ACHN (cell line): ENCODE measurements around the gene SPNS2.
A peak's percentile ranks its signal among the peaks of the same experiment; 100 is the strongest.
"Not testable (repeated sequence)": the region's sequence is repeated elsewhere in the genome, so short reads cannot be mapped to it uniquely, and the experiment has no call there.

Experiments used
- DNase-seq: peaks from one replicate; pipeline ENCODE4 v3.0.0-alpha.2; 2015
- in situ Hi-C: cut with HindIII; loops from 2 replicates; pipeline ENCODE4 v1.10.0; 2017; ENCODE audit warnings: low sequenced_read_pairs, low pct_ligation_motif_present, low pct_unique_long_range_greater_than_20kb

The SPNS2 gene

DNA sequence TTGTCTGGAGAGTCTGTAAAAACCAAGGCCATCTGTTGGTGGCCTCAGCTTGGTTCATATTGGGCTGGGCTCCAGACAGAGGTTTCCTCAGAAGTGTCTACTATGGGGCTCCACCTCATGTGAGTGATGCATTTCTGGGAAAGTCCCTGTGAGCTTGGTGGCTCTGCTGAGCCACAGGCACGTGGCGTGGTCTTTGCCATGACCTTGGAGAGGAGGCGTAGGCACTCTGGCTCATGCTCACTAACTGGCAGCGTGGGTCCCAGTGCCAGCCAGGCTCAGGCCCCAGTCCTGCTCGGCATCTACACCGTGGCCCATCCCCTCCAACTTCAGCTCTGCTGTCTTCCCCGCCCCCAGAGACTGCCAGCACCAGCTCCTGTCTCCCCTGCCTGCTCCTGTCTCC is 75.0 kb downstream of the SPNS2 start:
- in situ Hi-C loops = no loop called here
- DNase-seq = no peak

DNA sequence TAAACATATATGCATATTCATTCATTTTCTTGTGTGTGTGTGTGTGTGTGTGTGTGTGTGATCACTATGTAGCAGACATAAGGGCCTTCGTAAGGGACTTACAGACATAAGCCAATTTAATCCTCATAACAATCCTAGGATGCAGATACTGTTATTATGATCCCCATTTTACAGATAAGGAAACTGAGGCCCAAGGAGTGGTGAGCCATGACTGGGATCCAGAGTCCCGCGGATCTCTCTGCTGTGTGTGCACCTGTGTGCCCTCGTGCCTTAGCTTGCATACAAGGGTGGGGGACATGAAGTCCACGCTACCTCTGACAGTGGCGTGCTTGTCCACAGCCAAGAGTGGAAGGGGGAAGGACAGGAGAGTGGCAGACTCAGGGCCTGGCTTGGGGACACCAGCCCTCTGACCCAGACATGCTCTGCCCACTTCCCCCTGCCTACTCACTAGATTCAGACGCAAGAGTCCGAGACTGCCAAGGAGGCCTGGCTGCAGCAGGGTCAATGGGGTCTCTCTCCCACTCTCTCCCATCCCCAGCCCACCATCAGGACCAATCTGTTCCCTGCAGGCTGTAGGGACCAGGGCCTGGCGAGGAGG is 75.9 kb downstream of the SPNS2 start:
- no peak for DNase-seq
- in situ Hi-C loops = no loop called here

DNA sequence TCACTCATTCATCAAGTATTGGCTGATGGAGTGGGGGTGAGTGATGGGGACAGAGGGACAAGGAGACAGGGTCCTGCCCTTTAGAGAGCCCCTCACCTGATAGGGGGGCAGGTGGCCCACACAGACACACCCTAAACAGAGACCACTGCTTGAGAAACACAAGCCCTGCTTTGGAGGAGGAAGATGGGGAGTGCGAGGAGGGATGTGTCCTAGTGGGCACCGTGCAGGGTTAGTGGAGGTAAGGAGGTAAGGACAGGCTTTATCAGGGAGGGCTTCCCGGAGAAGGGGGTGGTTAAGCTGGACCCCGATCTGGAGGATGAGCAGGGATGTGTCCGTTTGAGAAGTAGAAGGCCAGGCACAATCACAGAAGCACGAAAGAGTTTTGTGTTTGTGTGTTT is 77.5 kb downstream of the SPNS2 start:
- in situ Hi-C loops = no loop called here
- DNase-seq = no peak

DNA sequence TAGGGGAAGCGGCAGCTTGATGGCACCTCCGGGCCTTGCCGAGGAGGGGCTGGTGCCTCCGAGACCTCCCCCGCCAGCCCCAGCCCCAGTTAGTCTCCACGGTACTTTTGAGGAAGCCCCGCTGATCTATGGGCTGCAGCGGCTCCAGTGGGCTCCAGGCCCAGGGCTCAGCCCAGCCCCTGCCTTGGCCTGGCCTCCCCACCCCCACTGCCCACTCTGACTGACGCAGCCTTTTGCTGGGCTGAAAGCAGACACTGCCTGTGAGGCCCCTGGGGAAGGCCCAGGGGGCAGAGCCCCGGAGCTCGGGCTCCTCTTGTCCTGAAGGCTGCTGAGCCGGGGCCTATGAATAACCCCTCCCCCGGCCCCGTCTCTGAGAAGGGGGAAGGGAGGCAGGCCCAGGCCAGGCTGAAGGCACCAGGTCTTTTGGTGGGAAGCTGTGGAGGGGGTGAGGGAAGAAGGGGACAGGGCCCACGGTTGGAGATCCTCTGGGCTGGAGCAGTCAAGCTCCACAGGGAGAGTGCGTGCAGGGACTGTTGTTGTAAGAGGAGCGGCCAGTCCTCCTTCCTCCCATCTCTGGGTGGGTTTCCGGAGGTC is 78.1 kb downstream of the SPNS2 start:
- in situ Hi-C loops = no loop called here

DNA sequence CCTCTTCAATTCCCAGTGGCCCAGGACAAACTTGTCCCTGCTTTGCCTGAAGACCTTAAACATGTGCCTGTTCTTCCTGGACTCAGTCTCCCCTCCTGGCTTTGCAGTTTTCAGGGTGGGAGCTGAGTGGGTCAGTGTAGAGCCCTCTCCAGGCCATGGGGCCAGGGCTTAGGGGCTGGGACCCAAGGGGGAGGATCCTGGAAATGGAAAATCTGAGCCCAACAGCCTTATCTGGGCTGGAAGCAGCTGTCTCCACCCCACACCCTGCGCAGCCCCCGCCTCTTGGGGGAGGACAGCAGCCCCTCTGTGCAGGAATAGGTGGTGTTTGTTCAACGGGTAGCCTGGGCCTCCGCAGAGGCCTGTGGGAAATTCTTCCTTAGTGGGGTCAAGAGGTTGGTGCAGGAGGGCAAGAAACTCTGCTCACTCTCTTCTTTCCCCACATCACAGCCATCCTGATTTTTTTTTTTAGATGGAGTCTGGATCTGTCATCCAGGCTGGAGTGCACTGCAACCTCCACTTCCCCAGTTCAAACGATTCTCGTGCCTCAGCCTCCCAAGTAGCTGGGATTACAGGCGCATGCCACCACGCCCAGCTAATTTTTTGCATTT is 78.8 kb downstream of the SPNS2 start:
- in situ Hi-C loops = no loop called here
- no peak for DNase-seq

More for the DNA sequence above, 78.1 kb downstream of the SPNS2 start:
- no peak for DNase-seq

DNA sequence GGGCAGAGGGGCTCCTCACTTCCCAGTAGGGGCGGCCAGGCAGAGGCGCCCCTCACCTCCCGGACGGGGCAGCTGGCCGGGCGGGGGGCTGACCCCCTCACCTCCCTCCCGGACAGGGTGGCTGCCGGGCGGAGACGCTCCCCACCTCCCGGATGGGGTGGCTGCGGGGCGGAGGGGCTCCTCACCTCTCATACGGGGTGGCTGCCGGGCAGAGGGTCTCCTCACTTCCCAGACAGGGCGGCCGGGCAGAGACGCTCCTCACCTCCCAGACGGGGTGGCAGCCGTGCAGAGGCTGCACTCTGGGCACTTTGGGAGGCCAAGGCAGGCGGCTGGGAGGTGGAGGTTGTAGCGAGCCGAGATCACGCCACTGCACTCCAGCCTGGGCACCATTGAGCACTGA is 79.7 kb downstream of the SPNS2 start:
- DNase-seq, in situ Hi-C loops: not testable (repeated sequence)

DNA sequence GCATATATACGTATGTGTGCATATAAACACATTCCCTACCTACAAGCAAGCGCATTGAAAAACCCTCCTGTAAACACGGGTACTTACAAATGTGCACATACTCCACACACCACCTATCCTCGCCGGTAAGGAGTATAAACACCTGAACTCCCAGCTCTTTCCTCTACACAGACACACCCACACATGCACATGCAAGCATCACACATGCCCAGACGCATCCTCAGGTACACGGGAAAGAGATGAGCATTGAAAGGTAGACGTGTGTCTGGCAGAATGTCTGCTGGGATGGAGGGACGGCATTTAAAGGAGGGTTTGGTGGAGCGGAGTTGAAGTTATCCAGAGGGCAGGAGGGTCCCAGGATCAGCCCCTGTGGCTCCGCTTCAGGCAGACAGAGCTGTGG is 81.0 kb downstream of the SPNS2 start:
- DNase-seq = no peak
- in situ Hi-C loops = no loop called here

DNA sequence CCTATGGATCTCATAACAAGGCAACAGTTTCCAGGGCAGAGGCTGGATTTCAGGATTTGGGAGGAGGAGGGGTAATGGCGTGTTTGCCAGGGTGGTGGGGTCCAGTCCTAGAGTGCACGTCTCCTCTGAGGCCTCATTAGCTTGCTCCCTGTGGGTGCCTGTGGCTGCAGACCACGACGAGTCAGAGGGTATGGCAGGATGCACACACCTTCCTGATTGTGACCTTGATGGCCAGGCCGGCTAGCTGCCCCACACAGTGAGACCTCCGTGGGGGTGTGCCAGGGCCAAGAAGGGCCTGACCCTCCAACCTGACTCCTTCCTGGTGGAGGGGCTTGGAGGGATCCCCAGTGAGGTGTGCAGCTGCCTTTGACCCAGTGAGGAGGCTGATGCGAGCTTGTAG is 81.6 kb downstream of the SPNS2 start:
- peak; percentile 12 for DNase-seq
- in situ Hi-C loops = no loop called here

DNA sequence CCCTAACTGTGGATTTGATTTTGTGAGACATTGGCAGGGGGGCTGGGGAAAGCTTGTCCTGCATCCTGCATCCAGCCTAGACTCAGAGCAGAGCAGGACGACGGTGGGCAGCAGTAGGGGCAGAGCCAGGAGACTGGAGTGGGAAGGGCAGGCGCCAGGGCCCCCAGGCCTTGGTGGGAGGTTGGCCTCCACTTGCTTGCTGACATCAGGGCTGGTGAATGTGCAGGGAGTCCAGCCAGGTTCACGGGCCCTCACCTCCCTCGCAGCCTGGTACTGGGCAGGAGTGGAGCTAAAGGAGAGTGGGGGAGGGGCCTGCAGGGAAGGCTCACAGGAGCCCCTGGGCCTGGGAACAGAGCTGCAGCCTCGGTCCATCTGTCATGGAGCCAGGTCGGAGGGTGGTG is 83.4 kb downstream of the SPNS2 start:
- no peak for DNase-seq

DNA sequence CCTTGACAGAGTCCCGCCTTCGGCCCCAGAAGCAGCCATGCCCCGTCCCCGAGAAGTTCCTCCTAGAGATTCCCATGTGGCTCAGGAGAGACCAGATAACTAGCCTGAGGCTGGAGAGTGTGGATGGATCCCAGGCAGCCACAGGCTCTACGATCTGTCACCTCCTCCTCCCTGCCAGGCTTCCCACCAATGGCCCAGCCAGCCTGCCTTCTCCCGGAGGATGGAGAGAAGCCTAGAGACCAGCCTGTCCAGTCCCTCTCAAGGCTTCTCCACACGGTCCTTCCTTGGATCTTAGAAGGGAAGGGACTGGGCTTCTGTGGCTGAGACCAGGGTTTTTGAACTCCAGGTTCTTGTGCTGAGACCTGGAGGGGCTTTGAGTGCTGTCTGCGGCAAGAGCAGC is 84.0 kb downstream of the SPNS2 start:
- in situ Hi-C loops = no loop called here
- DNase-seq = no peak

More for the DNA sequence above, 83.4 kb downstream of the SPNS2 start:
- in situ Hi-C loops = no loop called here

DNA sequence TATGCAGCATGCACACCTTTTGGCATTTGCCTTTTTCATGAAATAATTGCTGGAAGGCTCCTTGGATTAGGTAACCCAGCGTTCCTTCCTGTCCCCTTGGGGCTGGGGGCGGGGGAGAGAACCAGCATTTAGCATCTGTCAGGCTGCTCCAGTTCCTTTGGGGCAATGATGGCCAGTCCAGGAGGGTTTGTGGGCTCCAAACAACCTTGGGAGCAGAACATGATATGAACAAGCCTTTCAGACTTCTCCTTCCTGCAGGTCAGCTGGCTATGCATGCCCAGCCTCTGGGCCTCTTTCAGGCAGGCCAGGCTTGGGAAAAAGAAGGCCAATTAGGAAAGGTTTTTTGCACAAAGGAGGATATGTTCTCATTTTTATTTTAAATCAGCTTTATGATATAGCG is 84.5 kb downstream of the SPNS2 start:
- in situ Hi-C loops = no loop called here
- no peak for DNase-seq

DNA sequence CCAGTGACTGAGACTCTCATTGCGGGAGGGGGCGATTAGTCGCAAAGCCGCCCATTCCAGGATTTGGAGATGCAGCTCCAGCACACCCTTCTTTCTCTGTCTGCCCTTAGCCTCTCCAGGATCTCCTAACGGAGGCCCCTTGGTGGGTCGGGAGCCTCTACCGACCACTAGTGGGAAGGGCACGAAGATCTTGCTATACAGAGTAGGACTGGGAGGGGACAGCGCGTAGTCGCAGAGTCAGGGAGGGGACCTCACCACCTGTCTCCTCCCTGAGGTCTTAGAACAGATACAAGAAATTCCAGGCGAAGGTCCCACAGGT is 85.1 kb downstream of the SPNS2 start:
- in situ Hi-C loops = no loop called here
- peak; percentile 63 for DNase-seq

DNA sequence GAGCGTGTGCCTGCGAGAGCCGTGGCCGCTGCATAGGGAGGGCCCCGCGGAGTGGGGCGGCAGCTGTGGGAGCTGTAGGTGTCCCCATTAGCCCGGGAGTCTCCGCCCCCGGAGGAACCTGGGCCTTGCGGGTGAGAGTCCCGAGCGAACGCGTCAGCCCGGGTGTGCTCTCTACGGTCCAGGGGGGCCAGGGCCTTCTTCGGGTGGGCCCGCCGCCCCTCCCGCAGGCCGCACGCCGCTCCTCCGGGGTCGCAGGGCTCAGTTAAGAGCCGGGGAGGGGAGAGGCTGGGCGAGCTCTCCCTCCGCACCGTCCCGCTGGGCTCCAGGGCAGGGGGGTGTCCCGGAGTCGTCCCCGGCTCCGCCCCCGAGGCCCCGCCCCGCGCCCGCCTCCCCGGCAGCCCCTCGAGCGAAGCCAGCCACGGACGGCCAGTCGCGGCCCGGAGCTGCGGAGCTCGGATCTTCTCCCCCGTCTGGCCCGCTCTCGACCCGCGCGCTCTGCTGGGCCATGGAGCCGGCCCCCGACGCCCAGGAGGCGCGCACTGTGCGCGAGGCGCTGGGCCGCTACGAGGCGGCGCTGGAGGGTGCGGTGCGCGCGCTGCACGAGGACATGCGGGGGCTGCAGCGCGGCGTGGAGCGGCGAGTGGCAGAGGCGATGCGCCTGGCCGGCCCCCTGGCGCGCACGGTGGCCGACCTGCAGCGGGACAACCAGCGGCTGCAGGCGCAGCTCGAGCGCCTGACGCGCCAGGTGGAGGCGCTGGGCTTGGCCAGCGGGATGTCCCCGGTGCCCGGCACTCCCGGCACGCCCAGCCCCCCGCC is 85.6 kb downstream of the SPNS2 start, which contains the start of gene SMTNL2:
Gene SMTNL2 (plus strand): TSS at position 429 of the 816 bp plus-strand sequence. CDS start 77 bp downstream, at position 506.
- peak; percentile 29 for DNase-seq
- in situ Hi-C loops = no loop called here

DNA sequence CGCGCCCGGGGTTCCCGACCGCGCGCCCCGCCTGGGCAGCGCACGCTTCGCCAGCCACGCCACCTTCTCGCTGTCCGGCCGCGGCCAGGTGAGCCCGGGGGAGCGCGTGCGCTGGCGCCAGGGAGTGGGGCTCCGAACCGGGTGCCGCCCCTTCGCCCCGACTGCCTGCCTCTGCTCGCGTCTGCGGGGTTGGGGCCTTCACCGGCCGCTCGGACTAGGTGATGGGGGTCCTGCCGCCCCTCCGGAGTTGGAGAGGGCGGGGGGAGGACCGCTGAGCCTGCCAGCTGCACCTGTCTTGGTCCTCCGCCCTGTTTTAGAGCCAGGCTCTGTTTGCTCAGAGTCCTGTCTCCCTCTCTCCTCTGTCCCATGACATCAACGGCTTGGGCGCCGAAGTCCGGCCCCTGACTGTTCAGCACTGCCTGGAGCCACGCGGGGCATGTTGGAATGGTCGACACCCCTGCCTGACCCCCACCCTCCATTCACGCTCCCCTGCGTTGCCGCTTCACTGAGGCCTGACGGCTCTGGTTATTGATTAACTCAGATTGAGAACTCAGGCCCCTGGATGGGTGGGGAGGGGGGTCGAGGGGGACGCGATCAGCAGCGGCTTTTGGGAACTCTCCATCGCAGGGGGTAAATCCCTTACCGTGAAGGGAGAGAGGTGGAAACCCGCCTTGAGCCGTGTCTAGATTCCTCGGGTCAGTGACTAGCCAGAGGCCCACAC is 86.4 kb downstream of the SPNS2 start:
- peak; percentile 80 for DNase-seq
- in situ Hi-C loops = no loop called here

DNA sequence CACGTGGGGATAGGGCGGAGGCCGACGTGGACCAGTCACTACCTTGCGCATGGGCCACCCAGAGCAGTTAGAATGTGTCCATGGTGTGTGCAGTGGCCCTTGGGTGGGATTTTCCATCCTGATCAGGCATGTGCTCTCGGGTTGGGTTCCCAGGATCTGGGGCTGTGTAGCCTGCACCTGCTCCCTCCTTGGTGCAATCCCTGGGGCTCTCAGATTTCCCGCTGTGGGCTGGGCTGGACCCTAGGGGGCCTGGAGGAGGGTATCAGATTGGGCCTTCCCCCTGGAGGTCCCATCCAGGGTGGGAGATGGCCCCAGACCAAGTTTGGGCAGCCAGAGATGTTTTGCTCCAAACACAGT is 86.9 kb downstream of the SPNS2 start:
- in situ Hi-C loops = no loop called here
- DNase-seq = no peak

DNA sequence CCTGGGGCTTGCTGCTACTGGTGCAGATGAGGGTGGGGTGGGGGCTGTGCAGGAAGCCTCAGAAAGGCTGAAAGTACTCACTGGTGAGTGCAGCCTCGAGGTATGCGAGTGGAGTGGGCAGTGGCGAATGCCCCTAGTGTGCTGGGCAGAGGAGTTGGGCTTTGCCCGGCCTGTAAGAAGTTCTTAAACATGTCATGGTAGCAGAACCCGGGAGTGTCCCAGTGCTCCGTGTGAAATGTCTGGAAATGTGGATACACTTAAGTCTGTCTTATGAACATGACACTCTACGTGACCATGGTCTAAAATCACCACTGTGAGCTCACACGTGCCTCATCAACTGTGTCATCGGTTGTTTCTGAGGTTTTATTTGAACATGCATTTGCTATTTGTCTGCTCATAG is 87.4 kb downstream of the SPNS2 start:
- peak; percentile 7 for DNase-seq
- in situ Hi-C loops = no loop called here

DNA sequence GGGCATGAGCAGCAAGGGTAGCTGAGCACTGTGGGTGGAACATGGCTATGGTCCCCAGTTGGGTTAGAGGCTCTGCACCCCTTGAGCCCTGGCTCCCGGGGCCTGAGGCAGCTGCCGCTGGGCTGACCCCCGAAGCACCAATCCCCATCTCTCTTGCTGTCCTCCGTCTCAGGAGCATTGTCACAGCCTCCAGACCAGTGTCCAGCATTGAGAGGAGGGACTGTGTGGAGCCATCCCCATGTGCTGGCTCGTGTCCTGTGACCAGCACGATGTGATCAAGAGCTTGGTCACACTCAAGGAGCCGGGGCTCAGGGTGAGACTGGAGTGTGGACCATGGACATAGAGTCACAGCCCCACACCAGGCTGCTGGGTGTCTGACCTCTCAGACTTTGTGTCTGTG is 88.5 kb downstream of the SPNS2 start:
- in situ Hi-C loops = no loop called here

DNA sequence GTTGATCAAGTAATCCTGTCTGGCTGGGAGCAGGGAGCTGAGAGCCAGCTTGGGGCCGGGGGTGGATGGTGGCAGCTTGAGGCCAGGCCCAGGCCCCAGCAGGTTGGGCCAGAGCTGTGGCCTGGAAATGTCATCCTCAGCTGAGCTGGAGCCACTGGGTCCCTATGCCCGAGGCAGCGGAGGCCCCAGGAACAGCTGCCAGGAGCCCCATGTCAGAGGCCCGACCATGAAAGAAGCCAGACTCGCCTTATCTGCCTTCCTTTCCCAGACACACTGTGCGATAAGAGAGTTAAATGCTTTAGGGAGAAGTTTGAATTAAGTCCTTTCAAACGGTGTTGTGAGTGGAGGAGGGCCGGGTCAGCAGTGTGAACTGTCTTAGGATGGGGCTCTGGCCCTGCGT is 89.1 kb downstream of the SPNS2 start:
- in situ Hi-C loops = no loop called here
- no peak for DNase-seq

More for the DNA sequence above, 88.5 kb downstream of the SPNS2 start:
- no peak for DNase-seq

DNA sequence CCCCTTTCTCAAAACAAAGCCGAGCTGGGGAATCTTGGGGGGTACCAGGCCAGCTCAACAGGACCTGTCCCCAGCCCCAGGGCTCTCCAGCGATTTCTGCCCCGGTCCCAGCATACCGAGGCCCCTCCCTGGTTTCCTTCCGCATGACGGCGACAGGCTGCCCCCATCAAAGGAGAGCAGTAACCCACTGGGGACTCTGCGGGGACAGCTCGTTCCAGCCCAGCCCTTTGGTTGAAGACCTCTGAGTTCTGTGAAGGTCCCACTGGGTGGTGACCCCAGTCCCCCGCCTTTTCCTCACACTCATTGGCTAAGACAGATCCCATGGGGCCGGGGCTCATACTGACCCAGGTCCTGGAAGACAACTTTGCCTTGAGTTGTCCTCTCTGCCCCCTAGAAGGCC is 89.7 kb downstream of the SPNS2 start:
- DNase-seq = no peak
- in situ Hi-C loops = no loop called here
